Hematopoietic multipotent progenitor cell treated with erythropoietin and hydrocortisone succinate and interleukin-3 and kit ligand, for 6 days (in vitro differentiated cells): ENCODE measurements around the gene CCNA2.

ENCODE experiments used
- DNase-seq: peaks from one replicate; pipeline ENCODE4 v3.0.0-alpha.2; 2015

Gene CCNA2

DNA sequence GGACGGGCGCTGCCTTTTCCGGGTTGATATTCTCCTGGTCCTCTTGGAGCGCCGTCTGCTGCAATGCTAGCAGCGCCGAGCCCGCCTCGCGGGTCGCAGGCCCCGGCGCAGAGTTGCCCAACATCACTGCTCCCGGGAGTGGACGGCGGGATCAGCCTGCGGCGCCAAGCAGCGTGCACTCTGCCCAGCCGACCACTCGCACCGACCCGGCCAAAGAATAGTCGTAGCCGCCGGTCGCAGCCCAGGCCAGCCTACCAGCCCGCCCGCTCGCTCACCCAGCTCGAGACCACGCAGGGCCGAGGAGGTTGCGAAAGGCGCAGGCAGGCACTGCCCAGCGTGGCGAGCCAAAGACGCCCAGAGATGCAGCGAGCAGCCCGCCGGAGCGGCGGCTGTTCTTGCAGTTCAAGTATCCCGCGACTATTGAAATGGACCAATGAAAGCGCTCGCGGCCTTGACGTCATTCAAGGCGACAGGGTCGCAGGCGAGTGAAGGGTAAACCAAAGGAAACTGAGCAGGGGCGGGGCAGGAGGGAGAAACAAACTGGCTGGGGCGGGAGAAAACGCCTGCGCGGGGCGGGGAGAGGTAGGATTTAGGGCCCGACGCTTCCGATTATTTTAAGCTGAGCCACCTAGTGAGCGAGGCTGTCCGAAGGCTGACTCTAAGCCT is at the start of gene CCNA2:
CCNA2 (minus strand) TSS at position 379 of the 666 bp plus-strand sequence; CDS start at position 124, 255 bp downstream.
- peak; percentile 99 for DNase-seq

GRCh38 chr4:121869841-121870822 is 46.4 kb upstream of the CCNA2 start, which contains the start of gene BBS7:
Gene BBS7, minus strand, starts transcription at chr4:121870474. Its CDS starts 161 bp downstream, at chr4:121870313.
- DNase-seq = peak; percentile 98

GRCh38 chr4:121863799-121864198 is 40.1 kb upstream of the CCNA2 start:
- DNase-seq = no peak

- DNase-seq = peak; percentile 5
Observed at GRCh38 chr4:121861426-121861825, 37.7 kb upstream of the CCNA2 start.

DNA sequence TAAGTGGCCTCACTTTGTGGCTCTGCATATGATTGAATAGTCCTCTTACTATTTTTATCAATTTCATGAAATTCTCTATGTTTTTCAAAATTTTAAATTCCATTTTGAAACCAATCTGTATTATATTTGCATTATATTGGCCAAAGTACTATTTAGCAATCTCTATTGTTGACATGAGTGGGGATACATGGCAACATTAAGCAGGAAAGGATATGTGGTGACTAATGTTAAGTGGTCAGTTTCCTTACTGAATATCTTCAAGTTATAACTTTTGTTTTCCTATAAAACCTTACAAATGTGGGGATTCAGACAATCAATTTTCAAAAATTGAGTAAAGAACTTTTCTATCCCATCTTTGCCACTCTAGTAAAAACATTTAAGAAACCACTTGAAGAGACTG is 36.4 kb upstream of the CCNA2 start:
- DNase-seq = no peak

GRCh38 chr4:121851354-121851753 is 27.7 kb upstream of the CCNA2 start:
- DNase-seq = no peak

DNA sequence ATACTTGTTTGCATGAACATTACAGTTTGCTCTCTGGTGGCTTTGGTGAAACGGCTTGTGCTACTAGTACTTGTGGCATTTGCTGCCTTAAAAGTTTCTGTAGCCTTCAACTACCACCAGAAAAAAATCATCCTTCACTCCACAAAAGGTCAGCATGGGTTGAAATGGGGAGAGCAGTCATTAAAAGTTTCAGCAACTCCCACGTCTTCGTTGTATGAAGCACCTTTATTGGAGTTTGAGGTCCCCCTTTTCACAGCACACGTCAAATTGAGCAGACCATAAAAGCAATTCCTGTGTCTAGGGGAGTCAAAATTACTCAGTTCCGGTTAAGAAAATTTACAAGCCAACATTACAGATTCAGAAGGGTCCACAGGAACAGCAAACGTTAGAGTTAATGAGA is 23.0 kb upstream of the CCNA2 start:
- DNase-seq = no peak

GRCh38 chr4:121842862-121843261 is 19.2 kb upstream of the CCNA2 start:
- no peak for DNase-seq

GRCh38 chr4:121838136-121838535 is 14.5 kb upstream of the CCNA2 start:
- no peak for DNase-seq

DNA sequence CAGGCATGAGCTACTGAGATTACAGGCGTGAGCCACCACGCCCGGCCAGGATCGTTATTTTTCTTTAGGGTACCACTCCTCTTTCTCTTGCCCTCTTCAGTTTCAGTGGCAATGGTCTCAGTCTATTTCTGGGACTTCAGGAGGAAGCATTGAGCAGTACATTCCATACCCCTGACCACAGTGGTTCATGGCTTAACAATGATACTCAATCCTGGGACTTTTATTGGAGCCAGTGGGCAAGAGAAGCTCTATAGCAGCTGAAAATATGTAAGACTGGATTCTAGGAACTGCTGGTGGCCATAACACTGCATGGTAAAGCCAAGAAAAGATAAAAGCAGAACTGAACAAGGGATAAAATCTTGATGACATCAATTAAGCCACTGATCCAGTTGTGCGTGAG is 5.8 kb upstream of the CCNA2 start:
- no peak for DNase-seq

DNA sequence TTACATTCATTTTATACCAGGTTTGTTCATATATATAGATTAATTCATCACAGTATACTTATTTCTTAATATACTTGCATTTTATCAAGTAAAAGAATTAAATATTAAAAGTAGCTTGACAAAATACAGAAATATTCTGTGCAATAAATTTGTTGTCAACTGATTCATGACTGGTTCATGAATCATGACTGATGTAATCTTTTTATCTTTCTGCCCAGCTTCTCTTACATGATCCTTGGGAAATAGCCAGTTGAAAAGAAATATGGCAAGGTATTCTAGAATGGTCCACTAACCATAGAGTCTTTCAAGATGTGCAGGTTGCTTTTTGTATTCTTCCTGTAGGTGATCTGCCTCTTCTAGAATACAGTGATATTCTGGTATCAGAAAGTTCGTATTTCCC is 4.2 kb upstream of the CCNA2 start:
- no peak for DNase-seq

GRCh38 chr4:121824950-121825349 is 1.3 kb upstream of the CCNA2 start:
- no peak for DNase-seq

GRCh38 chr4:121824171-121824527 is 466 bp upstream of the CCNA2 start:
- DNase-seq = no peak

- peak; percentile 90 for DNase-seq
Observed at GRCh38 chr4:121822796-121823504, 733 bp downstream of the CCNA2 start.

GRCh38 chr4:121822047-121822446 is 1.6 kb downstream of the CCNA2 start:
- DNase-seq = no peak

DNA sequence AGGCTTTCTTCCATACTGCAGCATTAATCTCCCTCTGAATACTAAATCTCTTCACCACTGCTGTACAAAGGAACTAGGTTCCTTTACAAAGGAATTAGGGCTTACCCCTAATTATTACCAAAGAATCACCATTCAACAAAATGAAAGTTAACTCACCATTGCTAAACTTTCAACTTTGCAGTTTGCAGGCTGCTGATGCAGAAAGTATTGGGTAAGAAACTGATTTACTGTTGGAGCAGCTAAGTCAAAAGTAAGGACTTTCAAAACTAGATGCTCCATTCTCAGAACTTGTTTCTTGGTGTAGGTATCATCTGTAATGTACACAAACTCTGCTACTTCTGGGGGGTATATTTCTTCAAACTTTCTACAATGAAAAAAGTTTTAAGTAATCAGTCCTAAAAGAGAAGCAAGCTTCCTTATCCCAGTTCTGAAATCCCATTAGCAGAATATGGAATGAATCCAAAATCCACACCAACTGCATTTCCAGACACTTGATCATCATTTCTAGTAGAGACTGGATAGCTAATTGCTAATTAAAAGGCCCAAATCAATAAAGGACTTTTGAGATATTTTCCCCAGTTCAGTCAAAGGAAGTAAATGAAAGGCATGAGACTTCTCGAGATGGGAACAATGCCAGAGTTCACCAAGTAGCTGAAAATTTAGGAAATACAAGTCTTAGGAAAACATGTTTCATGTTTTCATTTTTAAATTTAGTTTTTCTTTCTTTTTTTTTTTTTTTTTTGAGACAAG is 4.3 kb downstream of the CCNA2 start:
- DNase-seq = no peak

DNA sequence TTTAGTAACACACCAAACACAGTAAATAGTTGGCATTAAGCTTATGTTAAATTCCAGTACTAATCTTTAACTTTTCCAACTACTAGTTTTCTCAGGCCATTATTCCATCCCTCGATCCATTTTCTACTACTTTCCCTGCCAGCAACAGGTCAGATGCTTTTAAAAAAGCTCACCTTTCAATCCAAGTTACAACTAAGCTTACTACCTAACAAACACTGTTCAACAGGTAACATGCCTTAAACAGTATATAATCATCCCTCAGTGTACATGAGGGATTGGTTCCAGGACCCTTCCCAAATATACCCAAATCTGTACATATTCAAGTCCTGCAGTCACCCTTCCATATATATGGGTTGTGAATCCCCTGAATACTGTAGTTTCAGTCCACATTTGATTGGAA is 5.5 kb downstream of the CCNA2 start:
- DNase-seq = no peak

DNA sequence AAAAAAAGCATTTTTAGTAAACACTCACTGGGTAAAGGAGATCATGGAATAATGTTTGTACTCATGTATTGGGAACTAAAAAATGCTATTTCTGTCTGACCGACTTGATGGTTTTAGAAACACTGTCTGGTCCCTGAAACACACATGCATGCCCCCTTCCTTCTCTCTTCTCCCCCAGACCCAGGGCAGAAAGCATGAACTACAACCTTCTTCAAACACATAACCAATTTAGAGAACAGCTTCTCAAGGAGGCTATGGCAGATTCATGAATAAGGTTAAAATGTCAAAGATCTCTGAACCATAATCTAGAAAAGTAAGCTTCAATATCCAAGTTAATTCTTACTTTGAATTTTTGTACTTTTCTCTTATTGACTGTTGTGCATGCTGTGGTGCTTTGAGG is 6.0 kb downstream of the CCNA2 start:
- DNase-seq = no peak

- no peak for DNase-seq
Observed at GRCh38 chr4:121817006-121817405, 6.7 kb downstream of the CCNA2 start.

- no peak for DNase-seq
Observed at GRCh38 chr4:121814756-121815155, 8.9 kb downstream of the CCNA2 start.

GRCh38 chr4:121811122-121811521 is 12.6 kb downstream of the CCNA2 start:
- DNase-seq = no peak

- DNase-seq = no peak
Observed at GRCh38 chr4:121806411-121806810, 17.3 kb downstream of the CCNA2 start.

GRCh38 chr4:121801715-121802075 is 22.0 kb downstream of the CCNA2 start:
- DNase-seq = no peak
